Immature natural killer cell (primary cell): Measurements from ENCODE around the gene BCL7B. TPM values are rescaled to one million over a fixed set of nuclear protein-coding genes. Genes with fewer than 3 reads are reported as not detected.
"Not testable (repeated sequence)": the region's sequence is repeated elsewhere in the genome, so short reads cannot be mapped to it uniquely, and the experiment has no call there.

Experiments
- DNase-seq, 3 donors: peaks; one replicate each; pipeline ENCODE4 v3.0.0; 2022; ENCODE audit warnings: mixed read lengths in 1 of 3
- H3K27ac Mint-ChIP-seq, 6 donors: one replicate each; pipeline ENCODE4 v1.8.0; 2020; ENCODE audit warnings: mixed read lengths in 6 of 6, mild to moderate bottlenecking in 5 of 6, inconsistent platforms in 4 of 6, moderate library complexity in 3 of 6
- H3K27me3 Mint-ChIP-seq, 3 donors: one replicate each; pipeline ENCODE4 v1.8.0; 2020 to 2021; ENCODE audit warnings: low read depth in 3 of 3, mild to moderate bottlenecking in 3 of 3, mixed read lengths in 3 of 3, moderate library complexity in 3 of 3, inconsistent platforms in 1 of 3
- H3K36me3 Mint-ChIP-seq, 3 donors: one replicate each; pipeline ENCODE4 v1.8.0; 2020; ENCODE audit warnings: mixed read lengths in 3 of 3, inconsistent platforms in 2 of 3, mild to moderate bottlenecking in 2 of 3
- H3K4me1 Mint-ChIP-seq, 2 donors: one replicate each; pipeline ENCODE4 v1.8.0; 2020; ENCODE audit warnings: inconsistent platforms in 2 of 2, mild to moderate bottlenecking in 2 of 2, mixed read lengths in 2 of 2, moderate library complexity in 1 of 2
- H3K4me3 Mint-ChIP-seq, 5 donors: one replicate each; pipeline ENCODE4 v1.8.0; 2020; ENCODE audit warnings: mild to moderate bottlenecking in 5 of 5, mixed read lengths in 5 of 5, inconsistent platforms in 3 of 5, moderate library complexity in 3 of 5
- H3K9me3 Mint-ChIP-seq, 6 donors: one replicate each; pipeline ENCODE4 v1.8.0; 2020; ENCODE audit warnings: mild to moderate bottlenecking in 6 of 6, mixed read lengths in 6 of 6, inconsistent platforms in 4 of 6, moderate library complexity in 3 of 6
- polyA plus RNA-seq, 3 donors: library from polyadenylated mRNA; unstranded; fragments of 300-500 nt; fragmentation: Illumina TruSeq; gene quantifications; one replicate each; pipeline ENCODE4 v1.2.3, GENCODE V29; 2021

BCL7B gene
- polyA plus RNA-seq, 3 donors from 2014 or later, result 89.1 to 103 (median 95.5) TPM

DNA sequence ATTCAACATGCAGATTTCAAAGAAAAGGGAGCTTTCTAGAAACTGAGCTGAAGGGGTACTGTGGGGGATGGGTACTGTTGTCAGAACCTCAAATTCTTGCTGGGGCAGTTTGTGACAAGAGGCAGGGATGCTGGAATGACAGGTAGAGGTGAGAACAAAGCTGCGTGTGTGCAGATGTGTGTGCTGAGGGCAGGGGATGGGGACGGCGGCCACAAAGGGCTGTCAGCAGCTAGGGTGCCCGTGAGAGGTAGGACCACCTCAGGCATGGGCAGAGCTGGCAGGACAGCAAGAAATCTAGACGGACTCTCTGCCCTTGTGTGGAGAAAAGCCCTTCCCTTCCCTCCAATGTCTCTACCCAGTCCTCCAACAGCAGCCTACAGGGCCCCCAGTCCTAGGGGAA is 21.0 kb downstream of the BCL7B start:
- peaks cover 8 to 31% (median 15%) of the 10 kb centered on the region in 3 donors for H3K36me3 Mint-ChIP-seq
- H3K4me3 Mint-ChIP-seq, result no peak overlapping the region
- peak overlapping the region in 1 of 6 donors; percentile 50 for H3K27ac Mint-ChIP-seq
- peaks cover 0 to 2% of the 10 kb centered on the region in 2 donors for H3K4me1 Mint-ChIP-seq
- no peaks in the 10 kb centered on the region for H3K9me3 Mint-ChIP-seq
- peaks cover 0 to 7% (median 4%) of the 10 kb centered on the region in 3 donors for H3K27me3 Mint-ChIP-seq
- no peak for DNase-seq

DNA sequence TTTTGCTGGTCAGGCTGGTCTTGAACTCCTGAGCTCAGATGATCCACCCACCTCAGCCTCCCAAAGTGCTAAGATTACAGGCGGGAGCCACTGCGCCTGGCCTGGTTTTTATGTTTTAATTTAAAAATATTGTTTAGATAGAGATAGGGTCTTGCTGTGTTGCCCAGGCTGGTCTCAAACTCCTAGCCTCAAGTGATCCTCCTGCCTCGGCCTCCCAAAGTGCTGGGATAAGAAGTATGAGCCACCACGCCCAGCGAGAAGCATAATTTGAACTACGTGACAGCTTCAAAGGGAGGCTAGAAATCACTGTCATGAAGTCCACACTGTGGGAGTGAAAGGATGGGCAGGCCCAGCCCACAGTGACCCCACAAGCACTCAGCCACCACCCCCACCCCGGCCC is 21.6 kb downstream of the BCL7B start:
- DNase-seq, H3K4me3 Mint-ChIP-seq, H3K27ac Mint-ChIP-seq, H3K9me3 Mint-ChIP-seq, H3K27me3 Mint-ChIP-seq, H3K4me1 Mint-ChIP-seq: not testable (repeated sequence)
- H3K36me3 Mint-ChIP-seq, result peaks cover 4 to 27% (median 11%) of the 10 kb centered on the region in 3 donors

GRCh38 chr7:73533742-73534141 is 23.7 kb downstream of the BCL7B start:
- Mint-ChIP-seq H3K27me3 (peaks cover 0 to 6% (median 4%) of the 10 kb centered on the region in 3 donors), H3K36me3 (peaks cover 4 to 19% (median 11%) of the 10 kb centered on the region in 3 donors), H3K4me3 (no peak overlapping the region), H3K4me1 (no peaks in the 10 kb centered on the region), H3K27ac (no peak overlapping the region), H3K9me3 (no peaks in the 10 kb centered on the region)
- DNase-seq, result no peak

GRCh38 chr7:73532224-73532623 is 25.3 kb downstream of the BCL7B start:
- Mint-ChIP-seq H3K27ac (peak overlapping the region in 1 of 6 donors; percentile 6), H3K4me3 (no peak overlapping the region), H3K4me1 (peaks cover 8 to 10% of the 10 kb centered on the region in 2 donors), H3K27me3 (peaks cover 0 to 6% (median 0%) of the 10 kb centered on the region in 3 donors), H3K36me3 (peaks cover 0 to 10% (median 6%) of the 10 kb centered on the region in 3 donors), H3K9me3 (no peaks in the 10 kb centered on the region)
- DNase-seq, result no peak

GRCh38 chr7:73530800-73531199 is 26.7 kb downstream of the BCL7B start:
- Mint-ChIP-seq H3K9me3 (no peaks in the 10 kb centered on the region), H3K4me3 (no peak overlapping the region), H3K27me3 (peaks cover 0 to 1% (median 0%) of the 10 kb centered on the region in 3 donors), H3K27ac (no peak overlapping the region), H3K36me3 (no peaks in the 10 kb centered on the region), H3K4me1 (peaks cover 14 to 20% of the 10 kb centered on the region in 2 donors)
- no peak for DNase-seq

DNA sequence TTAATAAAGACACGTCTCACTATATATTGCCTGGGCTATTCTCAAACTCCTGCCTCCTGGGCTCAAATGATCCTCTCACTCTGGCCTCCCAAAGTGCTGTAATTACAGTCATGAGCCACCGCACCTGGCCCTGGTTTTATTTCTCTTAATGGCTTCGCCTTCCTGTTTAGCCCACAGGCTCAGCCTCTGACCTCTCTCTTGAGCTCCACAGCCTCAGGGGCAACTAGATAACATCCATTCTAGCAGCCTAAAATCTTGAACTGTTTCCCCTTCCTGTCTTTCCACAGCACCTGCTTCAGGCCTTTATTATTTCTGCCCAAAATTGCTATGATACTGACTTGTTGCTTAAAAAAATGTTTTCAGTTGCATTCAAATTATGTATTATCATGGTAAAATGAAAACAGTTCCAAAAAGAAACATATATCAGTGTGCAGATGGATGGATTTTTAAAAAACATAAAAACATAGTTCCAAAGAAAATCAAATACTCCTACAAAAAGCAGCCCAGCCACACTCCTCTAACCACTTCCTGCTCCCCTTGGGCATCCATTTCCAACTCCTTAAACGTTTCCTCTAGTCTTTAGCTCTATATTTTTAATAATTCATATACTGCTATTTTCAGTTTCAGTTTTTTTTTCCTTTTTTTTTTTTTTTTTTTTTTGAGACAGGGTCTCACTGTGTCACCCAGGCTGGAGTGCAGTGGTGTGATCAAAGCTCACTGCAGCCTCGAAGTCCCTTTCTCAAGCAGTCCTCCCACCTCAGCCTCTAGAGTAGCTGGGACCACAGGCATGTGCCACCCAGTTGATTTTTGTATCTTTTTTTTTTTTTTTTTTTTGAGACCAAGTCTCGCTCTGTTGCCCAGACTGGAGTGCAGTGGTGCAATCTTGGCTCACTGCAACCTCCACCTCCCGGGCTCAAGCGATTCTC is 30.3 kb downstream of the BCL7B start:
- Mint-ChIP-seq H3K36me3 (no peaks in the 10 kb centered on the region), H3K4me3 (peak overlapping the region; percentile 39 to 72 (median 70)), H3K27me3 (peaks cover 3 to 7% (median 5%) of the 10 kb centered on the region in 3 donors), H3K4me1 (peaks cover 35 to 46% of the 10 kb centered on the region in 2 donors), H3K27ac (peak overlapping the region; percentile 66 to 90 (median 83)), H3K9me3 (no peaks in the 10 kb centered on the region)
- DNase-seq, result no peak

GRCh38 chr7:73526158-73526494 is 31.4 kb downstream of the BCL7B start:
- H3K36me3 Mint-ChIP-seq, H3K9me3 Mint-ChIP-seq, DNase-seq, H3K27me3 Mint-ChIP-seq: not testable (repeated sequence)
- peak overlapping the region in 3 of 5 donors; percentile 72 to 81 (median 77) for H3K4me3 Mint-ChIP-seq
- H3K27ac Mint-ChIP-seq, result peak overlapping the region in 1 of 6 donors; percentile 75
- H3K4me1 Mint-ChIP-seq, result peaks cover 38 to 49% of the 10 kb centered on the region in 2 donors

DNA sequence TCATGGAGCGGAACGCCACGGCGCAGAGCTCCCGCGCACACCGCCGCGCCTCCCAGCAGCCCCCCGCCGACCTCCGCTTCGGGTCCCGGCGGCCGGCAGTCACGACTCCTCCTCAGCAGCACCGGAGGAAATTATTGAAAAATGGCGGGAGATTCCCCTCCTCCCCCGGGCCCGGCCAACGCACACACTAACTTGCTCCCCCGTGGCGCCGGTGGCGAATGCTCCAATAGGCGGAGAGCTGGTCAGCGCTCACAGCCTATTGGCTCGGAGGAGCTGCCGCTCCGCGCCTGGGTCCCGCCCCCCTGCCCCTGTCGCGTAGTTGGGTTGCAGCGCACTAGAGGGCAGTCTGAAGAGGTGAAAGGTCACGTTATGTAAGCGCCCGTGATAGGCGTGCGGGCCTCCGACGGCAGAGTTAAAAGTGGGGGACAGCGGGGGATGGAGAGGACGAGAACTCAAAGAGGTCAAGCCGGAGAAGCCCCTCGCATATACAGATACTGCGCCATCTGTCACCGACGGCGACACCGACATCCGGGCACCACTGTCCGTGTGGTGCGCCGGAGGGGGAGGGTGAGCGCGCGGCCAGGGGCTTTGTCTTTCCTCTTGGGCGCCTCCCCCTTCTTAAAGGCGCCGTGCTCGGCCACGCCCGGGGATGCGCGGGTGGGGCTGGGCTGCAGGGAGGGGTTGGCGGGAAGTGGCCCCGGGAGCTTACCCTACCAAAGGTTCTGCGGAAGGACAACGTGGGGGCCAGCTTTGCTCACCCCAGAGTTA is 35.2 kb downstream of the BCL7B start, which contains the start of gene BAZ1B:
Gene BAZ1B, minus strand, starts transcription at position 189 of the 768 bp plus-strand sequence. CDS start 360 bp downstream, outside the sequence.
- DNase-seq, result peak; percentile 95 to 96 (median 95)
- peak within 1 kb of the TSS; percentile 94 to 100 (median 99) for H3K4me3 Mint-ChIP-seq
- H3K27me3 Mint-ChIP-seq, result peaks cover 5 to 13% (median 10%) of the 10 kb centered on the region in 3 donors
- peak within 1 kb of the TSS; percentile 98 to 100 (median 99) for H3K27ac Mint-ChIP-seq
- no peaks in the 10 kb centered on the region for H3K9me3 Mint-ChIP-seq
- H3K36me3 Mint-ChIP-seq, result no peaks in the 10 kb centered on the region
- peaks cover 65 to 77% of the 10 kb centered on the region in 2 donors for H3K4me1 Mint-ChIP-seq

DNA sequence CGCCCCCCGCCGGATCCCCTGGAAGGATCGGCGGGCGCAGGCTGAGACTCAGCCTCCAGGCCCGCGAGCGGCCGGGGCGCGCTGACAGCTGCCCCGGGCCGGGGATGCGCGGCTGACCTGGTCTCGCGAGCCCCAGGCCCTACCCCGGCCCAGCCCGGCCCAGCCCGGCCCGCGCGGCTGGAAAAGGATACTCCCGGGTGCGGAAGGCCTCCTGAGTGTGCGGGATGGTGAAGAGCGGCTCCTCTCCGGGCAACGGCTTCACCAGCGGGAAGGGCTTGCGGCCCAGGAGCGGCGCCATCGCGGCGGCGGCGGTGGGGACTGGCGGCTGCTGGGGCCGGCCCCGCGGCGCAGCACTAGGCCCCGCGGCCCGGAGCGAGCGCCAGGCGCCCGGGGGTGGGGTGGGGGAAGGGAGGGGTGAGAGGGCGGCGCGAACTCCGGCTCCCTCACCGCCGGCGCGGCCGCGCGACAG is 35.8 kb downstream of the BCL7B start:
- no peak for DNase-seq
- peaks cover 5 to 13% (median 10%) of the 10 kb centered on the region in 3 donors for H3K27me3 Mint-ChIP-seq
- H3K36me3 Mint-ChIP-seq, result no peaks in the 10 kb centered on the region
- H3K4me1 Mint-ChIP-seq, result peaks cover 63 to 74% of the 10 kb centered on the region in 2 donors
- H3K9me3 Mint-ChIP-seq, result no peaks in the 10 kb centered on the region
- peak overlapping the region in 4 of 5 donors; percentile 53 to 100 (median 99) for H3K4me3 Mint-ChIP-seq
- H3K27ac Mint-ChIP-seq, result peak overlapping the region in 1 of 6 donors; percentile 100

DNA sequence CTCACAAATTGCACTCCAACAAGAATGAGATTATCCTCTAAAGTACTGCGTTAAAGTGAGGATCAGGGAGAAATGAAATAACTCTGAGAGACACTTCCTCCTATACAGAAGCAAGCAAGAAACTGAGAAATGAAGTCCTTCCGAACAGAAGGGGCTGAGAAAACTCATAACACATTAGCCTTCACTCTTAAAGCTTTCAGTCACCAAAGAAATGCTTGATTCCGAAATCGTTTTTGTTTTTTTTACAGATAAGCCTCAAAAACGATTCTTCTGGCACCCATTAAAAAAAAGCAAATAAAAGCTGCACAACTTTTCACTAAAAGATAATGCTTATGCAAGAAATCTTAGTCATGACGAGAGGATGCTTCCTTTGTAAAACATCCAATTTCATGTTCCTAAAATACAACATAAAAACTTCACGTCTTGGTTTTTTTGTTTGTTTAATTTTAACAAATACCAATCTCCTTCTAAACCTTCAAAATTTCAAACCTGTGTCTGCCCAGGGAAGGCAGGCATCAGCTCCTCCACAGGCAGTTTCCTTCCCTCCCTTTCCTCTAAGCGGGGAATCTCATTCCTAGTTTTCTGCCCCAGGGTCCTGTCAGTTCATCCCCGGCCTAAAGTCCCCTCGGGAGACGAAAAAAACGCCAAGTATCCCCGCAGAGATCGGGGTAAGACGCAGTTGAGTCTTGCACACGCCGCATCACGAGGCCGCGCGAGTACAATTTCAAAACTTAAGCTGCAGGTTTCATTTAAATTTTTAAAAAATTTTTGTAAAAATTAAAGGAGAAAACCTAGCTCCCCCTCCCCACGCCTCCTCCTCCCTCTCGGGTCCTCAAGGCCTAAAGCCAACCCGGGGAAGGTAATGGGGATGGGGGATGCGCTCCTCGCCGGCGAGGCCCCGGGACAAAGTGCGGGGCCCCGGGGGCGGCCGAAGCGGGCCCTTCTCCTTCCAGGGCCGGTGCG is 36.5 kb downstream of the BCL7B start:
- DNase-seq, result no peak
- peak overlapping the region; percentile 86 to 94 (median 88) for H3K27ac Mint-ChIP-seq
- peak overlapping the region; percentile 87 to 93 (median 91) for H3K4me3 Mint-ChIP-seq
- H3K4me1 Mint-ChIP-seq, result peaks cover 63 to 71% of the 10 kb centered on the region in 2 donors
- no peaks in the 10 kb centered on the region for H3K9me3 Mint-ChIP-seq
- peaks cover 5 to 13% (median 10%) of the 10 kb centered on the region in 3 donors for H3K27me3 Mint-ChIP-seq
- H3K36me3 Mint-ChIP-seq, result no peaks in the 10 kb centered on the region

DNA sequence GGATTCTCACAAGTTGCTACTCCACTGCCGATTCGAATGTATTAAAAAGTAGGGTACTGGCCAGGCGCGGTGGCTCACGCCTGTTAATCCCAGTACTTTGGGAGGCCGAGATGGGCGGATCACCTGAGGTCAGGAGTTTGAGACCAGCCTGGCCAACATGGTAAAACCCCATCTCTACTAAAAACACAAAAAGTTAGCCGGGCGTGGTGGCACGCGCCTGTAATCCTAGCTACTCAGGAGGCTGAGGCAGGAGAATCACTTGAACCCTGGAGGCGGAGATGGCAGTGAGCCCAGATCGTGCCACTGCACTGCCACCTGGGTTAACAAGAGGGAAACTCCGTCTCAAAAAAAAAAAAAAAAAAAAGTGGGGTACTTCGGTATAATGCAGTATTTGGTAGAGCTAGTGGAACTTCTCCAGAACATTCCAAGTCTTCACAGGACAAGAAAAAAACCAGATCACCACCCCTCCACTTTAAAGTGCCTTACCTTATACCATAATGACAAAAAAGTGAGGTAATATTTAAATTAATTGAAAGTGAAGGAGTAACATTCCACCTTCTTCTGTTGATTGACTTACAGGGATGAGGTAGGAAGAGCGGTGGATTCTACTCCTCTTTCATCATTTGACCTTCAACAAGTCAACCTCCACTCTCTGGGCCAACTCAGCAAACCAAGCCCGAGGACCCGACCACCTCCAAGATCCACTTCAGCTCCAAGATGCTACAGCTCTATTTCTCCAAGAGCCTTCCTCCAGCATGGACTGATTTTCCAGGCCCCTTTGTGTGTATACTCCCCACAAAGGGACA is 37.4 kb downstream of the BCL7B start:
- Mint-ChIP-seq H3K9me3 (no peaks in the 10 kb centered on the region), H3K36me3 (peaks cover 0 to 2% (median 0%) of the 10 kb centered on the region in 3 donors), H3K4me1 (peaks cover 55 to 66% of the 10 kb centered on the region in 2 donors), H3K27me3 (peaks cover 5 to 13% (median 10%) of the 10 kb centered on the region in 3 donors), H3K27ac (peak overlapping the region; percentile 86 to 94 (median 88)), H3K4me3 (peak overlapping the region; percentile 87 to 93 (median 91))
- no peak for DNase-seq

- Mint-ChIP-seq H3K27me3 (peaks cover 5 to 13% (median 10%) of the 10 kb centered on the region in 3 donors), H3K9me3 (no peaks in the 10 kb centered on the region), H3K27ac (peak overlapping the region in 4 of 6 donors; percentile 37 to 75 (median 61)), H3K4me1 (peaks cover 55 to 69% of the 10 kb centered on the region in 2 donors), H3K4me3 (peak overlapping the region in 4 of 5 donors; percentile 21 to 87 (median 48)), H3K36me3 (peaks cover 0 to 7% (median 4%) of the 10 kb centered on the region in 3 donors)
- DNase-seq, result no peak
Measured at GRCh38 chr7:73518470-73518869, 39.0 kb downstream of the BCL7B start.
